ENCODE results near the gene ADARB2.

GRCh38 chr10:1641402-1641801, 95.9 kb downstream of the ADARB2 start:
- TF ChIP-seq FOS (IDR thresholded peaks at IDR 0.05; ENCODE audit: borderline replicate concordance, extremely low read depth, insufficient read length) (no peak), ZNF207 (IDR thresholded peaks at IDR 0.05; ENCODE audit: borderline replicate concordance) (no peak), ZNF24 (IDR thresholded peaks at IDR 0.05) (no peak), SREBF1 (IDR thresholded peaks at IDR 0.05; ENCODE audit: low read length) (no peak)
- TF ChIP-seq, protein P1, sequence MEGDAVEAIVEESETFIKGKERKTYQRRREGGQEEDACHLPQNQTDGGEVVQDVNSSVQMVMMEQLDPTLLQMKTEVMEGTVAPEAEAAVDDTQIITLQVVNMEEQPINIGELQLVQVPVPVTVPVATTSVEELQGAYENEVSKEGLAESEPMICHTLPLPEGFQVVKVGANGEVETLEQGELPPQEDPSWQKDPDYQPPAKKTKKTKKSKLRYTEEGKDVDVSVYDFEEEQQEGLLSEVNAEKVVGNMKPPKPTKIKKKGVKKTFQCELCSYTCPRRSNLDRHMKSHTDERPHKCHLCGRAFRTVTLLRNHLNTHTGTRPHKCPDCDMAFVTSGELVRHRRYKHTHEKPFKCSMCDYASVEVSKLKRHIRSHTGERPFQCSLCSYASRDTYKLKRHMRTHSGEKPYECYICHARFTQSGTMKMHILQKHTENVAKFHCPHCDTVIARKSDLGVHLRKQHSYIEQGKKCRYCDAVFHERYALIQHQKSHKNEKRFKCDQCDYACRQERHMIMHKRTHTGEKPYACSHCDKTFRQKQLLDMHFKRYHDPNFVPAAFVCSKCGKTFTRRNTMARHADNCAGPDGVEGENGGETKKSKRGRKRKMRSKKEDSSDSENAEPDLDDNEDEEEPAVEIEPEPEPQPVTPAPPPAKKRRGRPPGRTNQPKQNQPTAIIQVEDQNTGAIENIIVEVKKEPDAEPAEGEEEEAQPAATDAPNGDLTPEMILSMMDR (IDR thresholded peaks at IDR 0.05 in 2 of 3, conservative IDR thresholded peaks at IDR 0.05 in 1 of 3; ENCODE audit: control insufficient read depth in 2 of 3, extremely low read depth in 1 of 3, insufficient read depth in 1 of 3, low read depth in 3 of 3, low read length in 3 of 3): no peak

Measured in GM12878 (cell line).